PC-3 (cell line): Measurements from ENCODE around the gene RABGAP1L.

ENCODE experiments used
- CTCF ChIP-seq: fragments of 300-600 bp; sonication (generic); conservative IDR thresholded peaks from 2 replicates; pipeline ENCODE4 v1.5.1; 2017; ENCODE audit warnings: antibody characterized with exemption, low read depth, mild to moderate bottlenecking, low read length
- EZH2 ChIP-seq: fragments of 300-600 bp; sonication (generic); IDR thresholded peaks from one replicate; pipeline ENCODE4 v1.6.1; 2017; ENCODE audit warnings: antibody characterized with exemption, mild to moderate bottlenecking, low read length; ENCODE audit not compliant: unreplicated experiment

DNA sequence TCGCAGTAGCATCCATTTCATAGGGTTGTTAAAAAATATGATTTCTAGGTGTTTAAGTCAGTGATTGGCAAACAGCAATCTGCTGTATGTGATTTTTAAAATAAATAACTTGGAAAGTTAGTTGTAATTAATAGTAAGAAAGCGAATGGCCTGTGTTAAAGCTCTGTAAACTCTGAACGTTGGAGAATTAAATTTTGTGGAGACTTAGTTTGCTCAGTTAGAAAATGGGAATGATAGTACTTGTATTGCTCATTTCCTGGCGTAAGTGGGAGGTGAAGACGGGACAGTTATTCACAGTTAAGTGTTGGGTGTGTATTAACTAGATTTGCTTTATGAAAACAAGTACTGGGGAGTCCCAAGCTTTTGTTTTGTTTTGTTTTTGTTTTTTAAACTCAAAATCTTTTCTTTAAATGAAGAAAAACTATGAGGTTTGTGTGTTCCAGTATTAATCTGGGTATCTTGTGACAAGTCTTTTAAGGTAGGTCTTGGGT lies 841.4 kb downstream of the RABGAP1L start:
- TF ChIP-seq CTCF (no peak), EZH2 (no peak)
